GM12875 (cell line): ENCODE data around the gene CRHR1.

Source experiments
- H3K4me3 ChIP-seq: one replicate; pipeline ENCODE4 v1.5.1; 2011; ENCODE audit warnings: low read depth, low read length, control low read depth
- TF ChIP-seq, protein P1 (sequence below): IDR thresholded peaks from 2 replicates; pipeline ENCODE4 v1.5.1; 2011; ENCODE audit warnings: low read depth, mild to moderate bottlenecking, control low read depth, inconsistent platforms, low read length, moderate library complexity, borderline replicate concordance; ENCODE audit not compliant: insufficient read depth

Gene CRHR1

GRCh38 chr17:45784293-45784740 is at the start of gene CRHR1:
TSS of gene CRHR1 (plus strand) at chr17:45784320. CDS start at chr17:45784545, 225 bp downstream.
- H3K4me3 ChIP-seq = no peak within 1 kb of the TSS
- TF ChIP-seq, protein P1, sequence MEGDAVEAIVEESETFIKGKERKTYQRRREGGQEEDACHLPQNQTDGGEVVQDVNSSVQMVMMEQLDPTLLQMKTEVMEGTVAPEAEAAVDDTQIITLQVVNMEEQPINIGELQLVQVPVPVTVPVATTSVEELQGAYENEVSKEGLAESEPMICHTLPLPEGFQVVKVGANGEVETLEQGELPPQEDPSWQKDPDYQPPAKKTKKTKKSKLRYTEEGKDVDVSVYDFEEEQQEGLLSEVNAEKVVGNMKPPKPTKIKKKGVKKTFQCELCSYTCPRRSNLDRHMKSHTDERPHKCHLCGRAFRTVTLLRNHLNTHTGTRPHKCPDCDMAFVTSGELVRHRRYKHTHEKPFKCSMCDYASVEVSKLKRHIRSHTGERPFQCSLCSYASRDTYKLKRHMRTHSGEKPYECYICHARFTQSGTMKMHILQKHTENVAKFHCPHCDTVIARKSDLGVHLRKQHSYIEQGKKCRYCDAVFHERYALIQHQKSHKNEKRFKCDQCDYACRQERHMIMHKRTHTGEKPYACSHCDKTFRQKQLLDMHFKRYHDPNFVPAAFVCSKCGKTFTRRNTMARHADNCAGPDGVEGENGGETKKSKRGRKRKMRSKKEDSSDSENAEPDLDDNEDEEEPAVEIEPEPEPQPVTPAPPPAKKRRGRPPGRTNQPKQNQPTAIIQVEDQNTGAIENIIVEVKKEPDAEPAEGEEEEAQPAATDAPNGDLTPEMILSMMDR = no peak

DNA sequence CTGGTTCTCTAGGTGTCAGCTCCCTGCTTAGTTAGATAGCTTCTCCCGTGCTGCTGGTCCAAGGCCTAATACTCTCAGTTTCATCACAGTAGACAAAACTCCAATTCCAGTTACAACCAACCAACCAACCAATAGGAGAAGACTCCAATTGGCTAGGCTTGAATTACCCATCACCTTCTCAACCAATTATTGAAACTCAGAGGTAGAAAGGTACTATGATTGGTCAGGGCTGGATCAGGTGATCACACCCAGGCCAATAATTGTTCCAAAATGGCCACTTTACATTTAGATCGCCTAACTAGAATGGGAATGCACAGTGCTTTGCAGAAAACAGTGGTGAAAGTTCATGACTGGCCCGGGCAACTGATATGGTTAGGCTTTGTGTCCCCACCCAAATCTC is 49.5 kb upstream of the CRHR1 start:
- TF ChIP-seq, protein P1 = no peak
- no peak overlapping the region for H3K4me3 ChIP-seq

GRCh38 chr17:45735488-45735887 is 48.6 kb upstream of the CRHR1 start:
- TF ChIP-seq, protein P1 = no peak
- H3K4me3 ChIP-seq = no peak overlapping the region

- no peak overlapping the region for H3K4me3 ChIP-seq
- TF ChIP-seq, protein P1 = no peak
Observed at GRCh38 chr17:45739786-45740185, 44.3 kb upstream of the CRHR1 start.

DNA sequence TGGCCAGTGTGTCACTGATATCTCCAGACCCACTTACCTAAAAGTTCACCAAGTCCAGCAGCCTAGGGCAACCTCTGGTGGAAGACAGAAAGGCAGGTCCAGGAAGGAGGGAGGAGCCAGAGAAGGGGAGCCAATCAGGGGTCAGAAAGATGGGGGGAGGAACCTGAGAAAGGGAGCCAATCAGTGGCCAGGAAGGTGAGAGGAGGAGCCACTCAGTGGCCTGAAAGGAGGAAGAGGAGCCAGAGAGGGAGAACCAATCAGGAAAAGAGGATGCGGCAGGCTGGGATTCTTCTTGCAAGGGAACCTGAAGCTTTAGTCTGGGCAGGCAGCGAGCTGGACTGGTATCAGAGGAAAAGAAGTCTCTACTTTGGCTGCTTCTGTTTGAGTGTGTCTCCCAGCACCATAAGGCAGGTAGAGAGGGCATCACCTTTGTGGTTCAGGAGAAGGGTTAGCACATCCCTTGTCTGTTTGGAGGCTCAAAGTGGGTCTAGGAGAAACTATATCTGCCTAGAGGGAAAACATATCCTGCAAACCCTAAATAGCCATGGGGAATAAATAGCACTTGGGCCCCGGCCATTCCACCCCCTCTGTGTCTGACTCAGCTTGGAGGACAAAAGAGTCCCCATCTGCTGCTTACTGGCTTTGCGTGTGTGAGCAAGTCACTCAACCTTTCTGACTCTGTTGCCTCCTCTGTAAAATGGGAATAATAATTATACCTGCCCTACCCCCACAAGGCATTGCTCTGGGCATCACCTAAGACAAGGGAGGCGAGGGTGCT is 43.4 kb upstream of the CRHR1 start:
- H3K4me3 ChIP-seq = no peak overlapping the region
- TF ChIP-seq, protein P1 = no peak

- TF ChIP-seq, protein P1 = no peak
- H3K4me3 ChIP-seq = no peak overlapping the region
Observed at GRCh38 chr17:45742251-45742650, 41.9 kb upstream of the CRHR1 start.
